Measurements from ENCODE around the gene TTL. TPM values are rescaled to one million over a fixed set of nuclear protein-coding genes. Genes with fewer than 3 reads are reported as not detected.
"Not testable (repeated sequence)": the region's sequence is repeated elsewhere in the genome, so short reads cannot be mapped to it uniquely, and the experiment has no call there.

Gene TTL
- total RNA-seq, 1 donor from 2014 or later, result 42.9 TPM

DNA sequence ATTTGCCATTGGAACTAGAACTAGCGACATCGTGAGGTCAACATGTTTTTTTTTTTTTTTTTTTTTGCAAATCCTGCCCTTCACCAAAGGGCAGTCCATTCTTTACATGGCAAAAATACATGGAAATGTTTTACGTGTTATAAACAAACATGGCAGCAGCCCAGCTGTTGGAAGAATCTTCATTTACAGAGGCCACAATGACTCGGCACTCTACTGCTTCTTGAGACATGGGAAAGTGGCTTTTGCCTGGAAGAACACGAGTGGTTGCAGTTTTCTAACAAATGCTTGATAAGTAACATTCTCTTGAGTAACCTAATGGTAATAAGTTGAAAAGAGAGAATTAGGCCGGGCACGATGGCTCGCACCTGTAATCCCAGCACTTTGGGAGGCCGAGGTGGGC, 37.5 kb downstream of the TTL start:
- Mint-ChIP-seq H3K4me3 (no peak overlapping the region), H3K27me3 (ENCODE audit: low read depth) (no peaks in the 10 kb centered on the region), H3K9me3 (peaks cover 10% of the 10 kb centered on the region), H3K4me1 (no peaks in the 10 kb centered on the region), H3K36me3 (peaks cover 54% of the 10 kb centered on the region), H3K27ac (no peak overlapping the region)
- TF ChIP-seq, protein P1, sequence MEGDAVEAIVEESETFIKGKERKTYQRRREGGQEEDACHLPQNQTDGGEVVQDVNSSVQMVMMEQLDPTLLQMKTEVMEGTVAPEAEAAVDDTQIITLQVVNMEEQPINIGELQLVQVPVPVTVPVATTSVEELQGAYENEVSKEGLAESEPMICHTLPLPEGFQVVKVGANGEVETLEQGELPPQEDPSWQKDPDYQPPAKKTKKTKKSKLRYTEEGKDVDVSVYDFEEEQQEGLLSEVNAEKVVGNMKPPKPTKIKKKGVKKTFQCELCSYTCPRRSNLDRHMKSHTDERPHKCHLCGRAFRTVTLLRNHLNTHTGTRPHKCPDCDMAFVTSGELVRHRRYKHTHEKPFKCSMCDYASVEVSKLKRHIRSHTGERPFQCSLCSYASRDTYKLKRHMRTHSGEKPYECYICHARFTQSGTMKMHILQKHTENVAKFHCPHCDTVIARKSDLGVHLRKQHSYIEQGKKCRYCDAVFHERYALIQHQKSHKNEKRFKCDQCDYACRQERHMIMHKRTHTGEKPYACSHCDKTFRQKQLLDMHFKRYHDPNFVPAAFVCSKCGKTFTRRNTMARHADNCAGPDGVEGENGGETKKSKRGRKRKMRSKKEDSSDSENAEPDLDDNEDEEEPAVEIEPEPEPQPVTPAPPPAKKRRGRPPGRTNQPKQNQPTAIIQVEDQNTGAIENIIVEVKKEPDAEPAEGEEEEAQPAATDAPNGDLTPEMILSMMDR (IDR thresholded peaks at IDR 0.05; ENCODE audit: unreplicated experiment), result no peak
- no peak for DNase-seq (ENCODE audit: low spot score in 2 of 2, unreplicated experiment in 2 of 2)

DNA sequence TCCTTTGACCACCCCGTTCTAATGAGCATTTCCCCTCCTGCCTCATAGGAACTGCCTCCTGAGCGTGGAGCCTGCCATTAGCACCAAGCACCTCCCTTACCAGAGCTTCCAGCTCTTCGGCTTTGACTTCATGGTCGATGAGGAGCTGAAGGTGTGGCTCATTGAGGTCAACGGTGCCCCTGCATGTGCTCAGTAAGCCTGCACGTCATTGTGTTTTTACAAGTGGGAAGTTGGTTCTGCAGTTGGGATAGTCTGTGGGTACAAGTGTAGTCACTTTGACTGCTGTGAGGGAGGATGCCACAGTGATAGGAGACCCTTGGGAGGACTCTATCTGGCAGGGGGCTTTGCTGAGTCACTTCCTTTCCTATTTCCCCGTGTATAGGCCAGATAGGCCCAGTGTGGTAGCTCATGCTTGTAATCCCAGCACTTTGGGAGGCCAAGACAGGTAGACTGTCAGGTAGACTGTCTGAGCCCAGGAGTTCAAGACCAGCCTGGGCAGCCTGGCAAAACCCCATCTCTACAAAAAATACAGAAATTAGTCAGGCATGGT, 38.4 kb downstream of the TTL start:
- Mint-ChIP-seq H3K4me1 (no peaks in the 10 kb centered on the region), H3K27me3 (ENCODE audit: low read depth) (no peaks in the 10 kb centered on the region), H3K4me3 (no peak overlapping the region), H3K27ac (no peak overlapping the region), H3K36me3 (peaks cover 48% of the 10 kb centered on the region), H3K9me3 (peaks cover 2% of the 10 kb centered on the region)
- DNase-seq (ENCODE audit: low spot score in 2 of 2, unreplicated experiment in 2 of 2), result no peak
- TF ChIP-seq, protein P1 (IDR thresholded peaks at IDR 0.05; ENCODE audit: unreplicated experiment), result no peak

DNA sequence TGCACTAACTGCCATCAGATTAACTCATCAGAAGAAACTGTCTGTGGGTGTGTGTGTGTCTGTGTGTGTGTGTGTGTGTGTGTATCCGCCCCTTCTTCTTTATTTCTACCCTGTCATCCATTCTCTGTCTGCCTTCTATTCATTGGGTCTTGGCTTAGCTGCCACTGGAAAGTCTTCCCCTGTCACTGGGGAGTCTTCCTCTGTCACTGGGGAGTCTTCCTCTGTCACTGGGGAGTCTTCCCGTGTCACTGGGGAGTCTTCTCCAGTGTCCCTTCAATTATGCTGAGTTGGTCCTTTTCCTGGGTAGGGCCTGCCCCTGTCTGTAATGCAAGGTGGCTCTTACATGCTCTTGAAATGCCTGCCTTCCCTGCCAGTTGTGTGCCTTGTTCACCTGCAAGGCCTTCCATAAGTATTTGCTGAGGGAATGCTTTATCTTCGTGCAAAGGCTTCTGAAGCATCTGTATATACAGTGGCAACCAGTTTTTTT, 41.4 kb downstream of the TTL start:
- Mint-ChIP-seq H3K36me3 (peaks cover 52% of the 10 kb centered on the region), H3K4me1 (no peaks in the 10 kb centered on the region), H3K27ac (no peak overlapping the region)

DNA sequence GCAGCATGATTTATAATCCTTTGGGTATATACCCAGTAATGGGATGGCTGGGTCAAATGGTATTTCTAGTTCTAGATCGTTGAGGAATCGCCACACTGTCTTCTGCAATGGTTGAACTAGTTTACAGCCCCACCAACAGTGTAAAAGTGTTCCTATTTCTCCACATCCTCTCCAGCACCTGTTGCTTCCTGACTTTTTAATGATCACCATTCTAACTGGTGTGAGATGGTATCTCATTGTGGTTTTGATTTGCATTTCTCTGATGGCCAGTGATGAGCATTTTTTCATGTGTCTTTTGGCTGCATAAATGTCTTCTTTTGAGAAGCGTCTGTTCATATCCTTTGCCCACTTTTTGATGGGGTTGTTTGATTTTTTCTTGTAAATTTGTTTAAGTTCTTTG, 42.3 kb downstream of the TTL start:
- H3K9me3 Mint-ChIP-seq; H3K27ac Mint-ChIP-seq; DNase-seq (ENCODE audit: low spot score in 2 of 2, unreplicated experiment in 2 of 2); H3K4me1 Mint-ChIP-seq; H3K4me3 Mint-ChIP-seq; H3K27me3 Mint-ChIP-seq (ENCODE audit: low read depth): not testable (repeated sequence)
- peaks cover 51% of the 10 kb centered on the region for H3K36me3 Mint-ChIP-seq

More for the DNA sequence above, 41.4 kb downstream of the TTL start:
- no peaks in the 10 kb centered on the region for H3K27me3 Mint-ChIP-seq (ENCODE audit: low read depth)
- no peak overlapping the region for H3K4me3 Mint-ChIP-seq
- H3K9me3 Mint-ChIP-seq, result no peaks in the 10 kb centered on the region
- no peak for DNase-seq (ENCODE audit: low spot score in 2 of 2, unreplicated experiment in 2 of 2)
- TF ChIP-seq, protein P1 (IDR thresholded peaks at IDR 0.05; ENCODE audit: unreplicated experiment), result no peak

DNA sequence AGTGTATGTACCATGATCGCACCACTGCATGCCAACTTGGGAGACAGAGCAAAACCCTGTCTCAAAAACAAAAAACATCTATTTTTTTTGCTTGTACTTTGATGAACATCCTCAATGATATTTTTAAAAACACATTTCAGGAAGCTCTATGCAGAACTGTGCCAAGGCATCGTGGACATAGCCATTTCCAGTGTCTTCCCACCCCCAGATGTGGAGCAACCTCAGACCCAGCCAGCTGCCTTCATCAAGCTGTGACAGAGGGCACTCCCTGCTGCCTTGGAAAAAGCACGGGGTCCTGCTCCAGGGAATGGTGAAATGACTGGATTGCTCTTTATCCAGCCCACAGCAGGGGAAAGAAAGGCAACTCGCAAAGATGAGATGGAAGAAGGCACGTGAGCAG, 46.6 kb downstream of the TTL start:
- TF ChIP-seq, protein P1 (IDR thresholded peaks at IDR 0.05; ENCODE audit: unreplicated experiment), result no peak
- Mint-ChIP-seq H3K9me3 (no peaks in the 10 kb centered on the region), H3K27me3 (ENCODE audit: low read depth) (no peaks in the 10 kb centered on the region), H3K27ac (no peak overlapping the region), H3K4me1 (no peaks in the 10 kb centered on the region), H3K4me3 (no peak overlapping the region), H3K36me3 (peaks cover 28% of the 10 kb centered on the region)
- no peak for DNase-seq (ENCODE audit: low spot score in 2 of 2, unreplicated experiment in 2 of 2)

DNA sequence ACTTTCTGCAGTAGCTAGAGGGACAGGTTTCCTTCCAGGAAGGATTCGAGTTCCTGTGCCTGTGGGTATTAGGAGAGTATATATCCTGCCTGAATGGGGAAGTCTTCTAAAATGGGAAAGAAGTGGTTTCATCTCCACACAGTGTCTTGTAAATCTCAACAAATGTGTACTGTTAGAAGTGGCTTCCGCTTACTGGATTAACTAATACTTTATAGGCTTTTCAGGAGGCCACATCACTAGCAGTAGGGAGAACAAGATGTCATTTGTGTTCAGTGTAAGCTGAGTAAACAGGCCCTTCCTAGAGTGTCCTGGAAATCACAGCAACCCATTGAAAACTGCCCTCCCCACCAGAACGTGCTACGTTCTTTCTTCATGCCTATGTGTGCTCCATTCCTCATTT, 47.8 kb downstream of the TTL start:
- no peak for DNase-seq (ENCODE audit: low spot score in 2 of 2, unreplicated experiment in 2 of 2)
- H3K9me3 Mint-ChIP-seq, result no peaks in the 10 kb centered on the region
- H3K27ac Mint-ChIP-seq, result no peak overlapping the region
- no peaks in the 10 kb centered on the region for H3K4me1 Mint-ChIP-seq
- H3K36me3 Mint-ChIP-seq, result peaks cover 22% of the 10 kb centered on the region
- TF ChIP-seq, protein P1 (IDR thresholded peaks at IDR 0.05; ENCODE audit: unreplicated experiment), result no peak
- H3K4me3 Mint-ChIP-seq, result no peak overlapping the region
- H3K27me3 Mint-ChIP-seq (ENCODE audit: low read depth), result no peaks in the 10 kb centered on the region

All from mesothelial cell of epicardium (in vitro differentiated cells).